ENCODE results near the gene NEK6. TPM values are rescaled to one million over a fixed set of nuclear protein-coding genes. Genes with fewer than 3 reads are reported as not detected.

The NEK6 gene
- total RNA-seq: 41.7 and 50.2 TPM in 2 replicates

GRCh38 chr9:124257844-124258606 lies at the start of gene NEK6:
TSS of gene NEK6 (plus strand) at chr9:124257949. CDS start at chr9:124301965, 44,016 bp downstream.

Other genes starting within 250 kb of the NEK6 start
- not detected in 2 replicates for gene LHX2, start 246.2 kb upstream of the NEK6 start, total RNA-seq
- gene PSMB7, start 157.5 kb downstream of the NEK6 start, total RNA-seq: 248 and 293 TPM in 2 replicates
- not detected in 2 replicates for gene ADGRD2, start 192.5 kb downstream of the NEK6 start, total RNA-seq
- gene NR5A1, start 249.4 kb downstream of the NEK6 start, total RNA-seq: not detected in 2 replicates